HG03520 (cell line): Measurements from ENCODE around the gene CYBRD1.

Source experiments
- ATAC-seq: cut with Tn5 transposase; IDR thresholded peaks from one replicate; pipeline ENCODE4 v1.9.1; 2021; ENCODE audit warnings: mild to moderate bottlenecking, moderate library complexity; ENCODE audit not compliant: unreplicated experiment

Gene CYBRD1

GRCh38 chr2:171598713-171599319 is 76.5 kb downstream of the CYBRD1 start:
- peak; percentile 84 for ATAC-seq

DNA sequence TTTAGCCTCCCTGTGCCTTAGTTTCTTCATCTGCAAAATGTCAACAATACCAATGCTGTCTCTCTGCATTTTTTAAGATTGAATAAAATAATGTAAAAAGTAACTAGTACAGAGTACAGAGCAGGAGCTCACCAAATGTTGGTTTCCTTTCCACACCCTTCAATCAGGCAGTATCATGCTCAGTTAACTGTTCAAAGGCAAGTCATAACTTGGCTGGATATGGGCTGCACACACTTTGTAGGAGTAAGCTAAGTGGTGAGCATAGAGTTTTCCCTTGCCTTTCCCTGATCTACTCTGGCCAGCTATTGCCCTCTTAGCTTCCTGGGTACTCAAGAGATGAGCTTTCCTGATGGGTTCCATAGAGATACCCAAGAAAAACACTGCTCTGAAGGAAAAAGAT is 77.9 kb downstream of the CYBRD1 start:
- no peak for ATAC-seq

DNA sequence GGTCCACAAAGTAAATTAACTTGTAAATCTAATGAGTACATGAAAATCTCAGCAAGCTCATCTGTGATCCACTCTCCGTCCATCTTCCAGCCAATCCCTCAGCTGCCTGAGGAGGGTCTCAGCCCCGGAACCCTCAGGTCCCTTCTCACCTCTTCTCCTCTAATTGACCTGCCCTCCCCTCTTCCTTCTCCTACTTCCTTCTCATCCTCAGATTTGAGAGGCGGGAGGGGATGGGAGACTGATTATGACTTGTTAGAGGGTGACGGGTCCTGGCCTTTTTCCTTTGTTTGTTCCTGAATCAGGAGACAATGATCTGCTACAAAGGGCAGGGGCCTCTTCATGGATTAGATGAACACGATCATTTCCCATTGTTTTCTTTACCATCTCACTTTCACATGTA is 80.1 kb downstream of the CYBRD1 start:
- no peak for ATAC-seq
